ENCODE data around the gene WDFY4.

Gene WDFY4

DNA sequence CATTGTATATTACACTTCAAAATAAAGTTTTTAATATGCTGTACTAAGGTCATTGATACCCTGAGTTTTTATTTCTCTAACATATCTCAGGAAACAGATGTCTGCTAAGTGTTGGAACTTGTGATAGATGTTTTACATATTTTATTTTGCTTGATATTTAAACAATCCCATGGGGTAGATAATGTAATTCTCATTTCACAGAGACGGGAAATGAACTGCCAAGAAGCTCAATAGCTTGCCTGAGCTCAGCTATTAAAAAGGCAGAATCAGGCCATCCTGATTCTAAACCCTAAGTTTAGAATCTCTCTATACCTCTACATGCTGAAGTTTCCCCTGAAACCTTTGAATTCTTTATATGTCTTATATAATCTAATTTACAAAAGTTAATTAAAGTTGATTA is 128.6 kb downstream of the WDFY4 start:
- TF ChIP-seq POLR2AphosphoS5 (IDR thresholded peaks at IDR 0.05; ENCODE audit: low read depth, low read length) (no peak), FOXP2 (optimal IDR thresholded peaks at IDR 0.05; ENCODE audit: borderline replicate concordance, extremely low read depth, extremely low read length, insufficient read depth) (no peak), REST (IDR thresholded peaks at IDR 0.05; ENCODE audit: insufficient read depth in 1 of 2, low read depth in 2 of 2, low read length in 2 of 2) (no peak), TAF1 (IDR thresholded peaks at IDR 0.05; ENCODE audit: borderline replicate concordance, insufficient read depth, low read length) (no peak), SIN3A (IDR thresholded peaks at IDR 0.05; ENCODE audit: borderline replicate concordance, insufficient read depth, low read length) (no peak)

GRCh38 chr10:48813825-48814224 is 129.2 kb downstream of the WDFY4 start:
- no peak for TF ChIP-seq REST (IDR thresholded peaks at IDR 0.05; ENCODE audit: insufficient read depth in 1 of 2, low read depth in 2 of 2, low read length in 2 of 2)
- TF ChIP-seq SIN3A (IDR thresholded peaks at IDR 0.05; ENCODE audit: borderline replicate concordance, insufficient read depth, low read length), result no peak
- no peak for TF ChIP-seq POLR2AphosphoS5 (IDR thresholded peaks at IDR 0.05; ENCODE audit: low read depth, low read length)
- TF ChIP-seq FOXP2 (optimal IDR thresholded peaks at IDR 0.05; ENCODE audit: borderline replicate concordance, extremely low read depth, extremely low read length, insufficient read depth), result no peak
- no peak for TF ChIP-seq TAF1 (IDR thresholded peaks at IDR 0.05; ENCODE audit: borderline replicate concordance, insufficient read depth, low read length)

DNA sequence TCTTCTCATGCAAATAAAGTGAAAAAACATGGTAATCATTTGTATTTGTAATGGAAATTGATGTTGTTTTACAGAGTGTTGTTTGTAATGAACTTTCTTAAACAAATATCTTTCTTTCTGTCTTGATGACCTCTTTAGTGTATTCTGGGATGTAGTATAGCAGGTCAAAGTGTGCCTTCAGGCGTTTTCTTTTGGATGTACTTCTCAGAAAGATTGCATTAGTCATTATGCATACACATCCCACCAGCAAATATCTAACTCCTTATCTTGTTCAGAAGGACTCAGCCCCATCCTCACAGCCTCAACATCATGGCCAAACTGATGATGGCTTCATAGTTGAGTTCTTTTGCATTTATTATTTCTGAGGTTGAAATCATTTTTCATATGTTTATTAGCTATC is 130.3 kb downstream of the WDFY4 start:
- TF ChIP-seq REST (IDR thresholded peaks at IDR 0.05; ENCODE audit: insufficient read depth in 1 of 2, low read depth in 2 of 2, low read length in 2 of 2) (no peak), FOXP2 (optimal IDR thresholded peaks at IDR 0.05; ENCODE audit: borderline replicate concordance, extremely low read depth, extremely low read length, insufficient read depth) (no peak), TAF1 (IDR thresholded peaks at IDR 0.05; ENCODE audit: borderline replicate concordance, insufficient read depth, low read length) (no peak), SIN3A (IDR thresholded peaks at IDR 0.05; ENCODE audit: borderline replicate concordance, insufficient read depth, low read length) (no peak), POLR2AphosphoS5 (IDR thresholded peaks at IDR 0.05; ENCODE audit: low read depth, low read length) (no peak)

- TF ChIP-seq SIN3A (IDR thresholded peaks at IDR 0.05; ENCODE audit: borderline replicate concordance, insufficient read depth, low read length), result no peak
- TF ChIP-seq REST (IDR thresholded peaks at IDR 0.05; ENCODE audit: insufficient read depth in 1 of 2, low read depth in 2 of 2, low read length in 2 of 2), result no peak
- TF ChIP-seq FOXP2 (optimal IDR thresholded peaks at IDR 0.05; ENCODE audit: borderline replicate concordance, extremely low read depth, extremely low read length, insufficient read depth), result no peak
- TF ChIP-seq TAF1 (IDR thresholded peaks at IDR 0.05; ENCODE audit: borderline replicate concordance, insufficient read depth, low read length), result no peak
- TF ChIP-seq POLR2AphosphoS5 (IDR thresholded peaks at IDR 0.05; ENCODE audit: low read depth, low read length), result no peak
Observed at GRCh38 chr10:48817141-48817540, 132.5 kb downstream of the WDFY4 start.

- no peak for TF ChIP-seq POLR2AphosphoS5 (IDR thresholded peaks at IDR 0.05; ENCODE audit: low read depth, low read length)
- no peak for TF ChIP-seq REST (IDR thresholded peaks at IDR 0.05; ENCODE audit: insufficient read depth in 1 of 2, low read depth in 2 of 2, low read length in 2 of 2)
- no peak for TF ChIP-seq SIN3A (IDR thresholded peaks at IDR 0.05; ENCODE audit: borderline replicate concordance, insufficient read depth, low read length)
- no peak for TF ChIP-seq TAF1 (IDR thresholded peaks at IDR 0.05; ENCODE audit: borderline replicate concordance, insufficient read depth, low read length)
- TF ChIP-seq FOXP2 (optimal IDR thresholded peaks at IDR 0.05; ENCODE audit: borderline replicate concordance, extremely low read depth, extremely low read length, insufficient read depth), result no peak
Observed at GRCh38 chr10:48818081-48818480, 133.4 kb downstream of the WDFY4 start.
